Spinal cord (tissue), 10 donors: Measurements from ENCODE around the gene GDPD5. TPM values are rescaled to one million over a fixed set of nuclear protein-coding genes. Genes with fewer than 3 reads are reported as not detected.
A peak's percentile ranks its signal among the peaks of the same experiment; 100 is the strongest.

Experiments used
- DNase-seq, 6 donors: peaks; one replicate each; pipeline versions ENCODE4 v3.0.0 to v3.0.0-alpha.2; 2013 to 2015; ENCODE audit warnings: low spot score in 6 of 6, low read depth in 4 of 6
- H3K27ac ChIP-seq: one replicate; pipeline ENCODE4 v1.5.1; 2013; ENCODE audit warnings: low read depth, low read length, control low read depth
- H3K27me3 ChIP-seq: one replicate; pipeline ENCODE4 v1.6.1; 2013; ENCODE audit warnings: low read length; ENCODE audit not compliant: control insufficient read depth, insufficient read depth
- H3K36me3 ChIP-seq: one replicate; pipeline ENCODE4 v1.6.1; 2013; ENCODE audit warnings: low read length; ENCODE audit not compliant: control insufficient read depth, insufficient read depth
- H3K4me1 ChIP-seq: one replicate; pipeline ENCODE4 v1.6.1; 2013; ENCODE audit warnings: low read length; ENCODE audit not compliant: control insufficient read depth, insufficient read depth
- H3K4me3 ChIP-seq: one replicate; pipeline ENCODE4 v1.5.1; 2013; ENCODE audit warnings: low read depth, low read length, control low read depth
- H3K9me3 ChIP-seq: one replicate; pipeline ENCODE4 v1.6.1; 2013; ENCODE audit warnings: low read length; ENCODE audit not compliant: control insufficient read depth, insufficient read depth
- whole genome bisulfite sequencing: methylation state at CpG from one replicate; pipeline ENCODE4 v1.1.5; 2013; ENCODE audit warnings: missing lambda C conversion rate; ENCODE audit not compliant: insufficient coverage; 5-methylcytosine and 5-hydroxymethylcytosine counted together
- polyA plus RNA-seq, 2 donors: library from polyadenylated mRNA; unstranded; fragments of 120-200 nt; gene quantifications; one replicate each; pipeline ENCODE4 v1.2.1, GENCODE V29; 2013; ENCODE audit not compliant: insufficient read length in 2 of 2
- total RNA-seq, 2 donors: library from RNA; depleted of rRNA in 1 of 2; stranded (reverse); fragments of 120-200 nt in 1 of 2; fragments of >200 nt in 1 of 2; gene quantifications; one replicate each; pipeline versions ENCODE4 v1.2.3 to v1.2.4, GENCODE V29; 2013 to 2014
- donor health status: healthy.

The GDPD5 gene
- total and polyA plus RNA-seq, 4 donors: 13.7 to 48.4 (median 32.1) TPM

DNA sequence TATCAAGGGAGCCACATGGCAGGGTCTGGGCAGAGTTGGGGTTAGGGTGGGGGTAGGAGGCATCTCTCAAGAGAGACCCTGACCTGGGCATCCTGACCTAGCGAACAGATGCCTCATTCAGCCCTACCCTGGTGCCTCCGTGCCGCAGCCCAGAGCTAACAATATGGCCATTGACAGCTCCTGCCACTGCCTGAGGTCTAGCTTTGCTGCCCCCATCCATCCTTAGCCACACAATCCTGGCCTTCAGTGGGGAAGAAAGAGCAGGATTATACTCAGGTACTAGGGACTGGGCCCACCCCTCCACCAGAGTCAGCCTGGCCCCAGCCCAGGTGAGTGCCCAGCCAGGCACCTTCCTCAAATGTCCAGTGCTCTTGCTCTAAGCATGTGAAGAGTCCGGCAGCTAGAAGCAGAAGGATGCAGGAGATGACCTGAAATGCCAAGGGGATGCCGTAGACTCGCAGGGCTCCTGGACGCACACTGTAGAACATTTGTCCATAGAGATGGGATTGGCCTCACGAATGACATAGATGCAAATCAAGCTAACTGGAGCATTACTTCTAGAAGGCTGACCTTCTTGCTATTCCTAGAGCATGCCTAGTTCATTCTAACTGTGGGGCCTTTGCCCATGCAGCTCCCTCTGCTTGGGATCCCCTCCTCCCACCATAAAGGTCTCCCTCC, 23.0 kb upstream of the GDPD5 start:
- peaks cover 2% of the 10 kb centered on the region for H3K27me3 ChIP-seq
- 87% methylated on average over 7 of the region's 8 CpGs for WGBS
- no peaks in the 10 kb centered on the region for H3K36me3 ChIP-seq
- H3K27ac ChIP-seq: peak overlapping the region; percentile 70
- peaks cover 21% of the 10 kb centered on the region for H3K4me1 ChIP-seq
- no peaks in the 10 kb centered on the region for H3K9me3 ChIP-seq
- no peak overlapping the region for H3K4me3 ChIP-seq
- no peak for DNase-seq

DNA sequence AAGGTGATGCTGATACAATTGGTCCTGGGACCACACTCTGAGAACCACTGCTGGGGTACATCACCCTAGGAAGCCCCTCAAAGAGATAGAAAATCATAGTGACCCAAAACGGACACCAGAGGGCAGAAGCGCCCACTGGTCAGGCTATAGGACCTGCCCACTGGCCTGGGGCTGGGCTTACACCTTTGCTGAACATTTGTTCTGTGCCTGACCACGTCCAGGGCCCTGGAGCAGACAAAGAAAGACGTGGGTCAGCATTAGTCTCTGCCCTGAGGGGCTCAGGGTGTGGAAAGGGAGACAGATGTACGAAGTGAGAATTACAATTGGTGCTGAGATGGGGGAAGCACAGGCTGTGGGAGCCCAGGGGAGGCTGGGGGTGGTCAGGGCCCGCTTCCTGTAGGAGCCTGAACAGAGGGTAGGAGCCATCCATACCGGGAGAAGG, 21.9 kb upstream of the GDPD5 start:
- H3K27ac ChIP-seq: peak overlapping the region; percentile 4
- WGBS: 21% methylated on average over 7 of the region's 7 CpGs
- peaks cover 2% of the 10 kb centered on the region for H3K27me3 ChIP-seq
- H3K36me3 ChIP-seq: no peaks in the 10 kb centered on the region
- H3K4me3 ChIP-seq: no peak overlapping the region
- H3K4me1 ChIP-seq: peaks cover 17% of the 10 kb centered on the region
- no peaks in the 10 kb centered on the region for H3K9me3 ChIP-seq
- peak in 4 of 6 donors; percentile 60 to 93 (median 76) for DNase-seq

DNA sequence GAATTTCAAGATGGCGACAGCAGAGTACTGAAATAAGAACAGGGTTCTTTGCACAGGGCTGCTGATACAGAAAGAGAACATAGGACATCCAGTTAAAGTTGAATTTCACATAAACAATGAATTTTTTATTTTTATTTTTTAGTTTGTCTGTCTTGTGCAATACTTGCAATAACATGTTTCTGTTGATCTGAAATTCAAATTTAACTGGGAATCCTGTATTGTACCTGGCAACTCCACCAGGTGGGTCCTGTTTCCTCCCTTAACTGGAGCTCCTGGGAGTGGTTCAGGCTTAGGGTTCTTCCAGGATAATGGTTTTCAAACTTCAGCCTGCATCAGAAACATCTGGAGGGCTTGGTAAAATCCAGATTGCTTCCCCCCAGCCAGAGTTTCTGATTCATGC, 21.4 kb upstream of the GDPD5 start:
- Histone ChIP-seq H3K27me3 (peaks cover 2% of the 10 kb centered on the region), H3K9me3 (no peaks in the 10 kb centered on the region), H3K4me1 (peaks cover 17% of the 10 kb centered on the region), H3K36me3 (no peaks in the 10 kb centered on the region), H3K27ac (no peak overlapping the region), H3K4me3 (no peak overlapping the region)
- no peak for DNase-seq
- WGBS: no CpG with 5 or more reads among the region's 1 CpG

DNA sequence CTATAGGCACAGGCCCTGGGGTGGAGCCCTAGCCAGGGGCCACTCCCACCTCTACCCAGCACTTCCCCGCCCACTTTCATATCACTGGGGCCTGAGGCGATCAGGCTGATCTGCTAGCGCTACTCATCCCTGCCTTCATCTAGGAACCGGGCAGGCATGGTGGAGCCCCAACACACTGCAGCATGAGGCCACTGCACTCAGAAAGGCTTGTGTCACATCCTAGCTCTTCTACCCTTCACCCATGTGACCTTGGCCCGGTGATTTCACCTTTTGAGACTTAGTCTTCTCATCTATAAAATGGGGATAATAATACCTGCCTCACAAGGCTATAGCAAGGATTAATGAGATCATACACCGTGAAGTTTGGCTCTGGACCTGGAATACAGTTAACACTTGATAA, 18.1 kb upstream of the GDPD5 start:
- DNase-seq: no peak
- Histone ChIP-seq H3K4me1 (peaks cover 19% of the 10 kb centered on the region), H3K9me3 (no peaks in the 10 kb centered on the region), H3K36me3 (no peaks in the 10 kb centered on the region), H3K27ac (no peak overlapping the region), H3K4me3 (no peak overlapping the region), H3K27me3 (peaks cover 2% of the 10 kb centered on the region)
- WGBS: 79% methylated on average over 5 of the region's 6 CpGs

DNA sequence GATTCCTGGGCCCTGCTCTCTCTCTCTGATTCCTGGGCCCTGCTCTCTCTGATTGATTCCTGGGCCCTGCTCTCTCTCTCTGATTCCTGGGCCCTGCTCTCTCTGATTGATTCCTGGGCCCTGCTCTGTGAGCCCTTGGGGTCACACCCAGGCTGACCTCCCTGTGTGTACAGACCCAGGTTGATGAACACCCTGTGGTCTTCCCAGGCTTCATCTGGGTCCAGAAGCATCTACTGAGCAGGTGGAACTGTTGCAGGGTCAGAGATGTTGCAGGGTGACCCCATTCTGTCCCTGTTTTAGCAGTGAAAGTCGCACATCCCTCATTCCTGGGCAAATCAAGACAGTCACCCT, 16.3 kb upstream of the GDPD5 start:
- Histone ChIP-seq H3K36me3 (no peaks in the 10 kb centered on the region), H3K9me3 (no peaks in the 10 kb centered on the region), H3K4me3 (no peak overlapping the region), H3K27ac (no peak overlapping the region), H3K27me3 (peaks cover 2% of the 10 kb centered on the region), H3K4me1 (peaks cover 6% of the 10 kb centered on the region)
- no peak for DNase-seq
- 94% methylated on average over 1 of the region's 1 CpG for WGBS

DNA sequence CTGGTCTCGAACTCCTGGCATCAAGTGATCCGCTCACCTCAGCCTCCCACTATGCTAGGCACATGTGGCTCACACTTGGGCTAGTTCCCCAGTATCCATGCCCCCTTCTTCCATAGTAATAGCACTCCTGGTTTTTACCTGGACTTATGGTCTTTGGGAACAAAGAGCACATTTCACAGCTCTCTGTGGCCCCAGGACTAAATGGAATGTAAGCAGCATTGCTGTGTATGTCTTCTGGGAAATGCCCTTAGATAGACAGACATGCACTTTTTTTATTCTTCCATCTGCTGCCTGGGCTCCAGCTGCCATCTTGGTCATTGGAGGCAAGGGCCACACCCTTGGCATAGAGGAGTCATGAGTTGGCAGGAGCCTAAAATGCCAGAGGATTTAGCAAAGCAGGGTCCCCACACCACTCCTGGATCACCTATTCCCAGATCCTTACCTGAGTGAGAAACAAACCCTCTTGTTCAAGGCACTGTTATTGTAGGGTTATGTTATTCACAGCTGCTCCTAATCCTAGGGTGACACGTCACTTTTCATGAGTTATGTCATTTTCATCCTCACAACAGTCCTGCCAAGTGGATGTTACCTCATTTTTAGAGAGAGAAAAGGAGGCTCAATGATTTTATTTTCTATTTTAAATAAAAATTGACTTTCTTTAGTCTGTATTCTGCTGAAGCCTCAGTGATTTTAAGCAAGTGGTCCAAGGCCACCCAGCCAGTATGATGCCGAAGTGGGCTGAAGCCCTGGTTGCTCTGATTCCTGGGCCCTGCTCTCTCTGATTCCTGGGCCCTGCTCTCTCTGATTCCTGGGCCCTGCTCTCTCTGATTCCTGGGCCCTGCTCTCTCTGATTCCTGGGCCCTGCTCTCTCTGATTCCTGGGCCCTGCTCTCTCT, 15.7 kb upstream of the GDPD5 start:
- H3K4me3 ChIP-seq: no peak overlapping the region
- no peak overlapping the region for H3K27ac ChIP-seq

DNA sequence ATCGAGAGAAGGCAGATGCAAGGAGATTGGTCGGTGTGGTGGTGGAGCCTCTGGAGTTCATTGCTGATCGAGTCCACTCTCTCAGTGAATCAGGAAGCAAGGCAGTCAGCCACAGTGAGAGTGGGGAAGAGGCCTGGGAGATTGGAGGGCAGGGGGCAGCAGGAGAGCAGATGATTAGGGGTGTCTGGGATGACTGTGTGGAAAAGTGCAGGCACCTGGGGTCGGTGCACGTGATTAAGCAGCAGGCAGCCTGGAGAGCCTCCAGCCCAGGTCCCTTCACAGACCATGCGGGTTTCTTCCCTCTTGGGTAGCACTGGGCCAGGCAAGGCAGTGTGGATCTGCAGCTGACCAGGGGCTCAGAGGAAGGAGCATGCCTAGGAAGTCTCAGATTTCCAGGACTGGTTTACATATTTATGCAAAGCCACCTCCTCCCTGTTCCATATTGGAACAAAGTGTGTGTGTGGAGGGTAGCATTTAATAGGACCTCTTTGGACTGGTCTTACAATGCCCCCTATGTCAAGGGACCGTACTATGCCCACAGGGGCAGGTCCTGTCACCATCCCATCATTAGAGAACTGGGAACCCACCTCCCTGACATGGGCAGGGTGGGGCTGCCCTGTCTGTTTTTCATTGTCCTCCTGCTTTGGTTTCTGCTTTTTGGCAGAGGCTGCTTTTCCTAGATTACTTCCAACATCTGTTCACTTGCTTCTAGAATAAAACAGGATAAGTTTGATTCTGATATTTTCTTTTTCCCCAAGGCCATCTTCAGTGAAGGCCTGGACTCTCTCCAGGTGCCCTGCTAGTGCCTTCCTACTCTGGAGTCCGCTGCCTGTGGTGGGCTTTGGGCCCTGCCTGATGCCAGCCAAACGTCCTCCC, 14.0 kb upstream of the GDPD5 start:
- DNase-seq: no peak
- H3K4me1 ChIP-seq: peaks cover 6% of the 10 kb centered on the region
- no peak overlapping the region for H3K4me3 ChIP-seq
- H3K27ac ChIP-seq: no peak overlapping the region
- H3K9me3 ChIP-seq: no peaks in the 10 kb centered on the region
- 66% methylated on average over 9 of the region's 9 CpGs for WGBS
- H3K36me3 ChIP-seq: no peaks in the 10 kb centered on the region
- H3K27me3 ChIP-seq: no peaks in the 10 kb centered on the region

More for the DNA sequence above, 15.7 kb upstream of the GDPD5 start:
- H3K4me1 ChIP-seq: peaks cover 6% of the 10 kb centered on the region
- peaks cover 2% of the 10 kb centered on the region for H3K27me3 ChIP-seq
- no peak for DNase-seq
- WGBS: 92% methylated on average over 3 of the region's 4 CpGs
- H3K36me3 ChIP-seq: no peaks in the 10 kb centered on the region
- no peaks in the 10 kb centered on the region for H3K9me3 ChIP-seq

DNA sequence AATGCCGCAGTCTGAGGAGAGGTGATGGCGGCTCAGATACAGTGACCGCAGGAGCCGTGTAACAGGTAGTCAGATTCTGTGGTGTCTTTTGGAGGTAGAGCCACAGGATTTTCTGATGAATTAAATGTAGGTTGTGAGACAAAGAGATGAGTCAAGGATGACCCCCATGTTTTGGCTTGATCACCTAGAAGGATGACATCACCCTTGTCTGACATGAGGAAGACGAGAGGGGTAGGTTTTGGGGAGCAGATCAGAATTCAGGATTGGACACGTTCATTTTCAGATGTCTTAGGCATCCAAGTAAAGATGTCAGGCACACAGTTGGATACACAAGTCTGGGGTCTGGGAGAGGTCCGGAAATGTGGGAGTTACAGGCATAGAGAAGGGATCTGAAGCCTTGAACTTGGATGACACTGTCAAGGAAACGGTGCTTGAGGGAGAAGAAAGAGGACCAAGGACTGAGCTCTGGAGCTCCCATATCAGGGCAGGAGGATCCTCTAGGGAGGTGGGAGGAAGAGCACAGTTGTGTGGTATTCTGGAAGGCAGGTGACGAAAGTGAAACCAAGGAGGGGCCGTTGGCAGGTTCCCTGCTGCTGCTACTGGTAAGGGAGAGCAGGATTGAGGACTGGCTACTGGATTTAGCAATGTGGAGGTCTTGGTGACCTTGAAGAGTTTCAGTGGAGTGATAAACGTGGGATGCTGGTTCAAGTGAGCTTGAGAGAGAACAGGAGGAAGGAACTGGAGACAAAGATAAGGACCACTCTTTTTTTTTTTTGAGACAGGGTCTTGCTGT, 12.6 kb upstream of the GDPD5 start:
- Histone ChIP-seq H3K27ac (no peak overlapping the region), H3K4me1 (peaks cover 6% of the 10 kb centered on the region), H3K27me3 (no peaks in the 10 kb centered on the region), H3K4me3 (no peak overlapping the region), H3K9me3 (no peaks in the 10 kb centered on the region), H3K36me3 (no peaks in the 10 kb centered on the region)
- WGBS: 88% methylated on average over 11 of the region's 11 CpGs
- DNase-seq: no peak

DNA sequence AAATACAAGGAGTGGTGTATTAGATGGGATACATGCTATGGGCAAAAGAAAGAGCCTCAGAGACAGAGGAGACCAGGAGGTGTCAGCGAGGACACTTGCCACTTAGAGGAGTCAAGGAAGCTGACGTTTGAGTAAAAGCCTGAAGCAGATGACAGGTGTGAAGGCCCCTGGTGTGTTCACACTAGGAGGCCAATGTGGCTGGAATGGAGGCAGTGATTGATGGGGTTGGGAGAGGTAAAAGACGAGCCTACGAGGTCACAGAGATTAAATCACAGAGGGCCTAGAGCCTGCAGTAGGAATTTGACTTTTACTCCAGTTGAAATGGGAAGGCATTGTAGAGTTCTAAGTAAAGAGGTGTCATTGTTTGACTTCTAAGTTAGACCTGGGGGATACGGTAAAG, 12.0 kb upstream of the GDPD5 start:
- H3K27ac ChIP-seq: no peak overlapping the region
- DNase-seq: no peak
- no peaks in the 10 kb centered on the region for H3K27me3 ChIP-seq
- 35% methylated on average over 5 of the region's 5 CpGs for WGBS
- H3K4me1 ChIP-seq: peaks cover 6% of the 10 kb centered on the region
- no peak overlapping the region for H3K4me3 ChIP-seq
- H3K36me3 ChIP-seq: no peaks in the 10 kb centered on the region
- no peaks in the 10 kb centered on the region for H3K9me3 ChIP-seq
